HUES64 (cell line): ENCODE measurements around the gene TAF3.
A peak's percentile ranks its signal among the peaks of the same experiment; 100 is the strongest.

Source experiments
- H3K27ac ChIP-seq: 2 replicates; pipeline ENCODE4 v1.7.0; 2013; ENCODE audit warnings: low read depth, low read length, inconsistent platforms
- H3K27me3 ChIP-seq: 2 replicates; pipeline ENCODE4 v1.6.1; 2013; ENCODE audit warnings: mild to moderate bottlenecking, low read length; ENCODE audit not compliant: insufficient read depth
- H3K36me3 ChIP-seq: 2 replicates; pipeline ENCODE4 v1.6.1; 2013; ENCODE audit warnings: mild to moderate bottlenecking, low read length; ENCODE audit not compliant: insufficient read depth
- H3K4me1 ChIP-seq: 2 replicates; pipeline ENCODE4 v1.6.1; 2013; ENCODE audit warnings: mild to moderate bottlenecking, low read length, moderate library complexity; ENCODE audit not compliant: insufficient read depth
- H3K4me3 ChIP-seq: 2 replicates; pipeline ENCODE4 v1.5.1; 2013; ENCODE audit warnings: mild to moderate bottlenecking, low read length, moderate library complexity
- H3K9ac ChIP-seq: 2 replicates; pipeline ENCODE4 v1.6.1; 2013; ENCODE audit warnings: mild to moderate bottlenecking, low read depth, low read length
- H3K9me3 ChIP-seq: 2 replicates; pipeline ENCODE4 v1.6.1; 2013; ENCODE audit warnings: low read depth, low read length; ENCODE audit not compliant: insufficient read depth
- WGBS: fragments of 150-250, 120-280 bp; methylation state at CpG from one replicate; pipeline ENCODE4 v1.1.7; 2013; ENCODE audit warnings: missing lambda C conversion rate; 5-methylcytosine and 5-hydroxymethylcytosine counted together

The TAF3 gene

DNA sequence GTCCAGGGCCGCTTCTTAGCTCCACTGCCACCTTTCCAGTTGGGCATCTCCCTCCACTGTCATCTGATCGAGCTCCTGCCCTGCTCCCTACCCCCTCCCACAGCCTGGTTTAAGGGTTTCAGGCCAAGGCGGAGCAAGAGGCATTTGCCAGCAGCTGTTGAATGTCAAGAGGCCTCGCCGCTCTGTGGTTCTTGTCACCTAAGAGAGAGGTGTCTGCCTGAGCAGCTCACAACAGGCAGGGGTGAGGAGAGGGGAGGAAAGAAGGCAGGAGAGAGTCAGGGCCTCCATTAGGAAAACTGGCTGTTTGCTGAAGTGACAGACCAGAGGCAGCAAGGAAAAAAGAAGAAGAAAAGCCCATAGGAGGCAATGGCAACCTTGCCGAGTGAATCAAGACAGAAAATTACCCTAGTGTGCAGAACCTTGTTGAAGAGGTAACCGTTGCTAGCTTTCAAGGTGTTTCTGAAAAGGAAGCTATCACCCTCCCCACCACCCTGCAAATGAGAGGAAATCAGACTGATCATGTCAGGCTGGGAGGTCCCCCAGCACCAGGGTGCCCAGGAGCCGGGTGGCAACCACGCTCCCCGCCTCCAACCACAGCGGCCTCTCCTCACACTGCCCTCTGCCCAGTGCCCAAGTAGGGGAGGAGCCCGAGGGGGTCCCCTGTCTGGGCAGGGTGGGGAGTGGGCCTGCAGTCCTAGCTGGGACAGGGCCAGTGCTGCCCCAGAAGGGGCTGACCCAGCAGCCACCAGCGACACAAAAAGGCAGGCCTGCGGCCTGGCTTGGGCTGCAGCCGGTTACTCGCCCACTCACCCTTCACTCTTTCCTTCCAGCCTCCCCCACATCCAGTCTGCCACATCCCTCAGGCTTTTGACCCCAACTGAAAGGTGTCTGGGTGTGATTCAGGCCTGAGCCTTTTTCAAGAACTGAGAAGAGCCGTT is 243.2 kb downstream of the TAF3 start:
- Histone ChIP-seq H3K9me3 (no peaks in the 10 kb centered on the region), H3K4me3 (0 out of 2 replicates have a peak overlapping the region, but pooled peaks have one; percentile 29), H3K27ac (no peak overlapping the region), H3K27me3 (peaks cover 98% of the 10 kb centered on the region), H3K9ac (no peak overlapping the region), H3K36me3 (no peaks in the 10 kb centered on the region), H3K4me1 (peaks cover 89% of the 10 kb centered on the region)
- WGBS = 36% methylated on average over 17 of the region's 17 CpGs

DNA sequence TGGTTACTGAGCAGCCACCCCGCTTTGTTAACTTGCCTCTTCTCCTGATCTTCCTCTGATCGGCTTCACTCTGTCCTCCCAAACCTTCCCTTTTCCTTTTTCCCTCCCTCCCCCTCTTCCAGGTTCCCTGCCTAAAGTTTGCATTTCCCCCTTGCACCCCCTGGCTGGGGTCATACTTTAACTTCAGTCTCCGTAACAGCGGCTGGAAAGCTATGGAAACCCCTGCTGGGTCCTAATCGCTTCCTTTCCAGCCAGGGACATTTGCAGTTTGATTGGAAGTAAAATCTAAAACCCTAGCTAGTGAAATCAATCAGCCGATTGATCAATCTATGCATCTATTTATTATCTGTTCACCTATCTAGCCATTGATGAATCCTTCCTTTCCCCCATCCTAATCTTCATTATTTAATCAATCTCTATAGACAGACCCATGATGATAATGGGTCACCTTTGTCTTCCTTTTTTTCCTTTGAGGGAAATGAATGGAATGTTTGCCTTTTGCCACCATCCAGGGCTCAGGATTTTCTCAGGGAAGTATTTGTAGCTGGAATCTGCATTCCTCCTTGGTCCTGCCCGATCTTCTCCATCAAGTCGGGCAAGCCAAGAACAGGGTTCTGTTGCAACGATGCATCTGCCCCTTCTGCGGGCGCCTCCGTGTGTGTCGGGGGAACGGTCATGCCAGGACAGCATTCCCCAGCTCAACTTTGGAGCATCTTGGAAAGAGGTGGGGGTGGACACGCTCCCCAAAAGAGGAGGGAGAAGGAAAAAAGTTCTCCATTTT is 245.0 kb downstream of the TAF3 start:
- Histone ChIP-seq H3K9ac (peak overlapping the region; percentile 2; the same call in 1 of the 2 replicates), H3K27ac (peak overlapping the region; percentile 10; the same call in 1 of the 2 replicates), H3K4me3 (peak overlapping the region; percentile 38), H3K4me1 (peaks cover 74% of the 10 kb centered on the region), H3K36me3 (no peaks in the 10 kb centered on the region; the same call in 1 of the 2 replicates), H3K27me3 (peaks cover 88% of the 10 kb centered on the region), H3K9me3 (no peaks in the 10 kb centered on the region)
- 6% methylated on average over 15 of the region's 15 CpGs for WGBS

DNA sequence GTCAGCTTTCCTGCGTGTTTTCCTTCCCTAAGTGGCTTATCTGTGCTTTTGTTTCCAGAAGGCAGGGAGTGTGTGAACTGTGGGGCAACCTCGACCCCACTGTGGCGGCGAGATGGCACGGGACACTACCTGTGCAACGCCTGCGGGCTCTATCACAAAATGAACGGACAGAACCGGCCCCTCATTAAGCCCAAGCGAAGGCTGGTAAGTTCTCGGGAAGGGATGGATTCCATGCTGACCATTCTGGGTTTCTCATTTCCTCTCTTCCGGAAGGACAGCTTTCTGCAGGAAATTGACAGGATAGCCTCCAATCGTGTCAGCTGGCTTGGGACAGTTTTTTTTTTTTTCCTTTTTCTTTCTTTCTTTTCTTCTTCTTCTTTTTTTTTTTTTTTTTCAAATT is 245.6 kb downstream of the TAF3 start:
- Histone ChIP-seq H3K9me3 (no peaks in the 10 kb centered on the region), H3K4me1 (peaks cover 73% of the 10 kb centered on the region), H3K9ac (peak overlapping the region; percentile 2; the same call in 1 of the 2 replicates), H3K27ac (no peak overlapping the region), H3K4me3 (peak overlapping the region; percentile 38), H3K36me3 (no peaks in the 10 kb centered on the region; the same call in 1 of the 2 replicates), H3K27me3 (peaks cover 82% of the 10 kb centered on the region)
- 21% methylated on average over 13 of the region's 13 CpGs for WGBS

DNA sequence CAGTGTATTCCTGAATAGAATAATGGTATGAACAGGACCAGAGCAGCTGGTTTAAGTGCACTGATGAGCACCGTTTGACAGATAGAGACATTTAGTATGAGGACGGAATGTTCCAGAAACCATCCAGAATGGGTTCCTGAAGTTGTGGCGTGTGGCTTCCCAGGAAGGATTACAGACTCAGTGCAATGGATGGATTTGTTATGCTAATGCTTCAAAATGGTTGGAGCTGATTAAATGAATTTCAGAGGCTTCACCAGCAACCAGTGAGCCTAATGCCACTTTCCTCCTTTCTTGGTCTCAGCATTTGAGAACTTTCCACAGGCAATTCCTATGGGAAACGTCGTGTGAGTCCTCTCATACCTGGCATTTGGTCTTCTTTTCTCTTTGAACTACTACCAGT is 246.1 kb downstream of the TAF3 start:
- H3K36me3 ChIP-seq = no peaks in the 10 kb centered on the region; the same call in 1 of the 2 replicates
- peaks cover 68% of the 10 kb centered on the region for H3K4me1 ChIP-seq
- H3K27me3 ChIP-seq = peaks cover 77% of the 10 kb centered on the region
- no peak overlapping the region for H3K27ac ChIP-seq
- no peaks in the 10 kb centered on the region for H3K9me3 ChIP-seq
- 5% methylated on average over 5 of the region's 5 CpGs for WGBS
- no peak overlapping the region for H3K4me3 ChIP-seq
- no peak overlapping the region for H3K9ac ChIP-seq

DNA sequence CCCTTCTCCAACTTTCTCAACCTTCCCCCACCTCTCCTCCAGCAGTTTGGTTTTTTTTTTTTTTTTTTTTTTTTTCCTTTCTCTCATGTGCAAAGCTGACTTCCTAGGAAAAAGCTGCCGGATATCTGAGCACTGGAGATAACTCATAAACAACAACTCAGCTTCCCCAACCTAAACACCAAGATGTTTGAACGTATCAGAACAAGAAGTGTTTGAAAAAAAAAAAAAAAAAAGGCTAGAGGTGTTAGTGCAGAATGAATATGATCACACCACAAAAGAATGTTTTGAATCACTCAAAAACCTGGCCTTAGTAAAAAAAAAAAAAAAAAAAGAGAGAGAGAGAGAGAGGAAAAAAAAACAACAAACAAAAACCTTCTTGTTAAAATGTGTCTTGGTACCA is 247.3 kb downstream of the TAF3 start:
- WGBS = 17% methylated on average over 1 of the region's 2 CpGs
- Histone ChIP-seq H3K27ac (no peak overlapping the region), H3K4me3 (no peak overlapping the region), H3K9me3 (no peaks in the 10 kb centered on the region), H3K9ac (no peak overlapping the region), H3K4me1 (peaks cover 63% of the 10 kb centered on the region), H3K36me3 (no peaks in the 10 kb centered on the region; the same call in 1 of the 2 replicates), H3K27me3 (peaks cover 66% of the 10 kb centered on the region)

DNA sequence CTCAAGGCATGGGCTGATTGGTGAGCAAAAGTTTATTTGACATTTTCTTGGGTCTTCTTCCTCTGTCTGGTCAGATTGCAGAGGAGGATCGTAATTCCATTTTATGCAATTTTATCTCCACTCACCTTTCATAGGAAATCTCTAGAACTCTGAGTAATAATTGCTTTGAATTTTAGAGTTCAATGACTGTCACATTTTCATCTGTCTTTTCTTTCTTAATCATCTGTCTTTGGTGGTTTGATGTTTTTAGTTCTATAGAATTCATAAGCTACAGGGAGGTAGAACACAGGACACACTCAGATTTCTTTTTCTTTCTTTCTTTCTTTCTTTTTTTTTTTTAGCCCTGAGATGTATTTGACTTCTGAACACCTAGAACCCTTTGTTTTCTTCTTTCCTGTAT is 247.8 kb downstream of the TAF3 start:
- Histone ChIP-seq H3K9me3 (no peaks in the 10 kb centered on the region), H3K4me3 (no peak overlapping the region), H3K27ac (no peak overlapping the region), H3K36me3 (no peaks in the 10 kb centered on the region; the same call in 1 of the 2 replicates), H3K27me3 (peaks cover 62% of the 10 kb centered on the region), H3K4me1 (peaks cover 58% of the 10 kb centered on the region), H3K9ac (no peak overlapping the region)
- no CpG with 5 or more reads among the region's 1 CpG for whole genome bisulfite sequencing
